Skeletal muscle cell (primary cell): ENCODE measurements around the gene MAMLD1.

Experiments
- DNase-seq: peaks from one replicate; pipeline ENCODE4 v3.0.0-alpha.2; 2010; ENCODE audit warnings: low read depth
- H3K4me3 ChIP-seq: 2 replicates; pipeline ENCODE4 v1.5.1; 2011; ENCODE audit warnings: low read depth, mild to moderate bottlenecking, control low read depth, low read length, moderate library complexity

The MAMLD1 gene

DNA sequence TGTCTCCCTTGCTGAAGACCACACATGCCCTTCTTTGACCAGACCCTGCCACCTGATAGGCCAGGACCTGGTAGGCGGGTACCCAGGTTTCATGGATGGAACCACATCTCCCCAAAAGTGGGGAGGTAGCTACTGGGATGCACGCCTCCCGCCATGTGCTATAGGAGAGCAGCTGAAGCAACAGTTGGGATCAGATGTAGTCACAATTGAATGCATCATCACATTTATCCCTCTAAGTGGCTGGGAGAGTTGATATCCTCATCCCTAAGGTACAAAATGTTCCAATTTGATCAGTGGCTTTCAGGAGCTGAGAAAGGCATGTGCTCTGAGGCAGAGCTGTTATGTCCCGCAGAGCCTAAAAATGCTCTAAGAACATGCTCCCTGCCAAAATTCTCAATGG lies 151.3 kb downstream of the MAMLD1 start:
- no peak overlapping the region for H3K4me3 ChIP-seq
- no peak for DNase-seq

GRCh38 chrX:150515801-150516200 lies 152.7 kb downstream of the MAMLD1 start:
- no peak for DNase-seq
- H3K4me3 ChIP-seq: no peak overlapping the region

DNA sequence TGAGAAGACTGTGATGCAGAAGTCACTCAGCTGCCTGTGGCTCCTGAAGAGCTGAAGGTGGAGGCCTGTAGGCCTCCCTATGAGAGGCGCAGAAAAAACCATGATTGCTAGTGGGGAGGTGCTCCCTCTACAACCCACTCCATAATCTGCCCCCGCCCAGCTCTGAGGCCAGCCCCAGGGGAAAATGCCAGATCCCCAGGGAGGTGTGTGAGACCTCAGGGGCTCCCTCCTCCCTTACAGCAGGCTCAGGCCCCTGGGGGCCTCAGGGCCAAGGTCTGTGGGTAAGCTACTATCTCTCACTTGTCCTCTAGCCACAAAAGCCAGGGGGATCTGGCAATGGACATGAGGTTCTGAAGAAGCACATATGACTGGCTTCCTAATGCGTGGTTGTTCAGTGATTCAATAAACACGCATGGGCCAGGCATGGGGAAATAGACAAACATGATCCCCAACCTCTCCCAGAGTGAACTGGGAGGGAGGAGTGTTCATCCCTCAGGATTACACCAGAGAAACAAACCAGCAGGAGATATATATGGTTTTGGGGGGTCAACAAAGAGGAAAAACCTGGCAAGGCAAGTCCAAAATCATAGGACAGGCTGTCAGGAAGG lies 154.3 kb downstream of the MAMLD1 start:
- no peak overlapping the region for H3K4me3 ChIP-seq
- peak; percentile 54 for DNase-seq

DNA sequence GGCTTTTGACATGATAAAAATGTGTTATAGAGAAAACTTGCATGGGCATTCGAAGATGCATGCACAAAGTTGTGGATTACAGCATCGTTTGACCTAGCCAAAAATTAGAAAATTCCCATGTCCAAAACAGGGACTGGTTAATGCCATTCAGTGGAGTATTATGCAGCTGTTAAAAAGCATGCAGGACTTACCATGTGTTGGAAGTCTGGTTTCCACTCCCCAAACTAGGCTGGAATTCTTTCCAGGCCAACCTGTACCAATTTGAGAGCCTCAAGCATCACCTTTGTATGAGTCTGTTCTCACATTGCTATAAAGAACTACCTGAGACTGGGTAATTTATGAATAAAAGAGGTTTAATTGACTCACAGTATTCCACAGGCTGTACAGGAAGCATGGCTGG lies 159.4 kb downstream of the MAMLD1 start:
- no peak for DNase-seq
- no peak overlapping the region for H3K4me3 ChIP-seq

- DNase-seq: no peak
- H3K4me3 ChIP-seq: no peak overlapping the region
These were observed 162.2 kb downstream of the MAMLD1 start for GRCh38 chrX:150525061-150525919.

DNA sequence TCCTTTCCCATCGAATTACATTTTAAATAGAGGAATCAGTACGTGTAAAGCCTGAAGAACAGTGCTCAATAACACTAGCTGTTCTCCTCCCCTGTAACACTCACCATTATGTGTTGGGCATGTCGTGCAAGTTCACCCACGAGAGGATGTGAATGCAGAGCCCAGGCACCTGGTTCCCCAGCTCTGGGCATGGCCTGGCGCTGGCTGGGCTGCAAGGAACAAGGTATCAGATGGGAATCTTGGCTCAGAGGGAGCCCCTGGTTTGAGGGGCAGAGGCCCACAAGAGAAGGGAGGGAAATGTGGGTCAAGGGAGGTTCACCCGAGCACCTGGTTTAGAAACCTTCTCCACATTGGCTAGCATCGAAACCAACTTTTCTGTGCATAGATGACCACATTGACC lies 163.6 kb downstream of the MAMLD1 start:
- DNase-seq: no peak

DNA sequence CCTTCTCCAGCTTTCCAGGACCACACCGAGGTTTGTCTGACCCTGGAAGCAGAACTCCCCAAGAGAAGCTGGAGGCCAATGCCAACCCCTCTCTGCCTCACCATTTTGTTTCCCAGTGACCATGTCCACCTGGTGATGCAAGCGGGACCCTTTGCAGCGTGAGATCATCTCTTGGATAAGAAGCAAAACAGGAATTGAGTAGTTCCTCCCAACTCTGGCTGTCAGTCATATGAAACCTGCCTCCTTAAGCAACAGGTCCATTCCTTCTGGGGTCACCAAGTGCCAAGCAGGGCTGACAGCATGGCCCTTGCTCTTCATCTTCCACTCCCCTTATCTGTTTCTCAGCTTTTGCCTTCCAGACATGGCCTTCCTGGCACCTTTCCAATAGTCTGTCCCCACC lies 164.0 kb downstream of the MAMLD1 start:
- H3K4me3 ChIP-seq: no peak overlapping the region
- no peak for DNase-seq

More for the DNA sequence above, 163.6 kb downstream of the MAMLD1 start:
- H3K4me3 ChIP-seq: no peak overlapping the region

GRCh38 chrX:150529587-150529986 lies 166.5 kb downstream of the MAMLD1 start:
- no peak overlapping the region for H3K4me3 ChIP-seq
- DNase-seq: no peak

DNA sequence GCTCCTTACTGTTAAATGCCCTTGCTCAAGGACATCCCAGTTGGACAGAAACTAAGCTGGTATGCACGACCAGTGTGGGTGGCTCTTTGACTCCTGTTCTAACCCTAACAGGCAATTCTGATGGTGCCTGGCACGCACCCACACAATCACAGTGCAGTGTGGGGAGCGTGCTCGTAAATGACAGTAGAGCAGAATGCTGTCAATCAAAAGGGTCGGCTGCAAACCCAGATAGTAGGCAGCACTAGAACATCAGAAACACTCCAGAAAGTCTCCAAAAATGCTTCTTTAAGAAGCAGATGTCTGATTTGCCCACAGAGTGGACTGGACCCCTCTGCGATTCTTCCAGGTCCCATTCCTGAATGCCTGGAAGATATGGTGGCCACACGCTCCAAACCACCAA lies 167.7 kb downstream of the MAMLD1 start:
- no peak for DNase-seq
- no peak overlapping the region for H3K4me3 ChIP-seq

DNA sequence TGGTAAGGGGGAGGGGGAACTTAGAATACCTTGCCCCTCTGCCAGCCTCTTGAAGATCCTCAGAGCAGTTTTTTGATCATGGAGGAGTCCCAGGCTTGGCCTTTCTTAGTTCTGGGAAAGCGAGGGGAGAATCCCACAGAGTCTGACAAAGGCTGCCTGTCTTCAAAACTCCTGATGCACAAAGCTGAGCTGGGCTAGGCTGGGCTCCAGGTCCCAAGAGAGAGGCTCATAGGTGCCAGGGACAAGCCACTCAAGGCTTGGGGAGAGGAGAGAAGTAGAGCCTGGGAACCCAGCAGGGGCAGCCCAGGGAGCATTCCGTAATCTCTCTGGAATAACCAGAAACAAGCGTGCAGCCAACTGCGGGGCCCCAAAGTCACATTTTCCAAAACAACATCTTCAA lies 168.3 kb downstream of the MAMLD1 start:
- no peak for DNase-seq
- no peak overlapping the region for H3K4me3 ChIP-seq

DNA sequence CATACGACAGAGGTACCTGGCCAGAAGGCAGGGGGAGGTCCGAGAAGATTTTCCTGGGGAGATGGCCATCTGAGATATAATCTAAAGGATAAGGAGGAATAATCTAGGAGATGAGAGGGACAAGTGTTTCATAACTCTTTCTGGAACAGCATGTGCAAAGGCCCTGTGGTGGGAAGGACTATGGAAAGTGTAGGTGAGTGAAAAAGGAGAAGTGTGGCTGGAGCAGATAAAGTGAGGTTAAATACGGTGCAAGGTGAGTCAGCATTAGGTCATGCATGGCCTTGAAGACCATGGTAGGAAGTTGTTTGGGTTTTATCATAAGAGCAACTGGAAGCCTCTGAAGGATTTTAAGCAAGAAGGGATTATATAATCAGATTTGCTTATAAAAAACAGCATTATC lies 170.7 kb downstream of the MAMLD1 start:
- DNase-seq: no peak
- H3K4me3 ChIP-seq: no peak overlapping the region

- no peak overlapping the region for H3K4me3 ChIP-seq
- DNase-seq: no peak
These were observed 173.5 kb downstream of the MAMLD1 start for GRCh38 chrX:150536455-150537116.

DNA sequence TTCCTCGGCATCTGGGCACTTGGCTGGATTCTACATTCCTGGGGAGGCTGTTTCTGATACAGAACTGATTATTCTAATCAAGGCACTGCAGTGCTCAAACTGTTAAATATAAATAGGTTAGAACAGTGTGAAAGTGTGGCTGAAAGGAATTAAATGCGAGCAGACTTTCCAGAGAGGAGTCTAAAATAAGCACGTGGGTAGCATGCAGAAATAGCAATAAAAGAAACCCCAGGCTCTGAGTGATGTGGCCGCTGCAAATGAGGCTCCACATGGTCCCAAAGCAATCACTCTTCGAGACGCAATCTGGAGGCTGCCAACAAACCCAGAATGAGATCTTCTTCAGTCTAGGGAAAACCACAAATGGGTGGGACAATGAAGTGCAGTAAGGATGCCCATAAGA lies 174.7 kb downstream of the MAMLD1 start:
- no peak for DNase-seq
- no peak overlapping the region for H3K4me3 ChIP-seq

DNA sequence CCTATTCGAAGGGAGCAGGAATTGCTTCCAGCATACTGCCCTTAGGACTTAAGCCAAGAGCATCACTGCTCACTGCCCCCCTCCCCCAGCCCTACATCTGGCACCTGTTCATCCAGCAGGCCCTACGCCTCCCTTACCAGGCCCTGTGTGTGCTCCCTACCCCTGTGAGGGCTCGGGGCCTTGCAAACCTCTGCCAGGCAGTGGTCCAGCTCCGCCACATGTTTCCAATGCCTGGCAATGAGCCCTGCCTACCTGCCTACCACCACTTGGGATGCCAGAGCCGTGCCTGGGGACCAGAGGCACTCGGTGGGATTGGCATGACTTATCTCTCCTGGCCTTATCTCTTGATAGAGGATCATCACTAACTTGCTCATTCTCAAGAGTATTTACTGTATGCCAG lies 177.8 kb downstream of the MAMLD1 start:
- no peak for DNase-seq
- no peak overlapping the region for H3K4me3 ChIP-seq

DNA sequence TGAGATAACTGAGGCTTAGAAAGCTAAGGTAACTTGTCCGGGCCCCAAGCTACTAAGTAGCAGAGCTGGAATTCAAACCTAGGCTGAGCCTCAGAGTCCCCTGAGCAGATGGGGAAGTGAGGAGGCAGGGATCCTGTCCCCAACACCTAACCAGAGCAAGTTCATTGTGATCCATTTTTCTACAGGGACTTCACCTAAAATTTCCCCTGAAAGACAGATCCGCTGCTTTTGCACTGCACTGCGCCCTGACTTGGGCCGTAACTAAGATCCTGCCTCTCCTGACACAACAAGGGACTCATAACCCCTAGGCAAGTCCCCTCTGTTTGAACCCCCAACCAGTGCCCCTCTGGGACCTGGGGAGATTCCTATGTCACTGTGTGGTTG lies 179.7 kb downstream of the MAMLD1 start:
- H3K4me3 ChIP-seq: no peak overlapping the region
- DNase-seq: no peak

- H3K4me3 ChIP-seq: no peak overlapping the region
- no peak for DNase-seq
These were observed 180.4 kb downstream of the MAMLD1 start for GRCh38 chrX:150543230-150544155.

DNA sequence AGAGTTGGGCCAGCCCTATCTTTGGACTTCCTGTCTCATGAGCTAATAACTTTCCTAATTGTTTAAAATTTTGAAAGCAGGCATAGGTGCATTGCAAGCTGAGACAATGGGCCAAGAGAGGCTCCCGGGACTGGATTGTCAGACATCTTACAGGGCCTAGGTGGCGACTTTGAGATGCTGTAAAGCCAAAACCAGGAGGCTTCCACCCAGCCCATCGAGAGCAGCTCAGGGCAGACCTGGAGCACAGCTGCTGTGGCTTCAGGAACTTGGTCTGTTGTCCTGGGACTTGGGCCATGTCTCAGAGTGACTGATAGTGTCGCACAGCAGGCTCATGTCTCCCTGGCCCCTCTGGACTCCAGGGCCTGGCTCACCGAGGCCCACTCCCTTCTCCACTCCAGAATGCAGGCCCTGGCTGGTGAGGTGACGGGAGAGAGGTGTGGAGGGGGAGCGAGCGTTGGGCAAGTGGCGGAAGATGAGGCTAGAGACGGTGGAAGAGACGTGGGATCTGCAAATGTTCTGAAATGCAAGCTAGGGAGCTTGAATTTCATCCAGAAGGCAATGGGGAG lies 181.2 kb downstream of the MAMLD1 start:
- DNase-seq: no peak
- no peak overlapping the region for H3K4me3 ChIP-seq

- DNase-seq: no peak
- no peak overlapping the region for H3K4me3 ChIP-seq
These were observed 182.0 kb downstream of the MAMLD1 start for GRCh38 chrX:150544835-150545770.
